Omental fat pad (tissue), 4 donors: ENCODE results near the gene ZBED6. TPM values are rescaled to one million over a fixed set of nuclear protein-coding genes. Genes with fewer than 3 reads are reported as not detected.
"Not testable (repeated sequence)": the region's sequence is repeated elsewhere in the genome, so short reads cannot be mapped to it uniquely, and the experiment has no call there.

Experiments used
- ATAC-seq: fragments of 150-250 bp; one replicate; pipeline ENCODE4 v1.9.1; 2016; ENCODE audit warnings: mild to moderate bottlenecking, moderate library complexity; ENCODE audit not compliant: low FRiP score
- DNase-seq: peaks from one replicate; pipeline ENCODE4 v3.0.0-alpha.2; 2019; ENCODE audit warnings: low spot score
- CTCF ChIP-seq, 3 donors: fragments of 450-650 bp; IDR thresholded peaks; one replicate each; pipeline ENCODE4 v1.5.1; 2016 to 2017; ENCODE audit warnings: antibody characterized with exemption in 3 of 3, mild to moderate bottlenecking in 3 of 3, moderate library complexity in 2 of 3
- total RNA-seq, 4 donors: library from RNA; depleted of rRNA; stranded (reverse); fragments of >200 nt; gene quantifications; one replicate each; pipeline ENCODE4 v1.1.0, GENCODE V29; 2016

ZBED6 gene
- total RNA-seq, 4 donors from 2014 or later: 24.9 to 32.3 (median 27.7) TPM

GRCh38 chr1:203781962-203782361, 13.5 kb upstream of the ZBED6 start:
- TF ChIP-seq CTCF (IDR thresholded peaks at IDR 0.05): no peak
- DNase-seq (no peak), ATAC-seq (no peak)

GRCh38 chr1:203789966-203790365, 5.5 kb upstream of the ZBED6 start:
- DNase-seq (no peak), ATAC-seq (no peak)
- no peak for TF ChIP-seq CTCF (IDR thresholded peaks at IDR 0.05)

- ATAC-seq (no peak), DNase-seq (no peak)
- no peak for TF ChIP-seq CTCF (IDR thresholded peaks at IDR 0.05)
These were observed 3.9 kb upstream of the ZBED6 start for GRCh38 chr1:203791498-203791897.

- no peak for TF ChIP-seq CTCF (IDR thresholded peaks at IDR 0.05)
- ATAC-seq: no peak
- DNase-seq: no peak
These were observed 2.9 kb upstream of the ZBED6 start for GRCh38 chr1:203792486-203792885.

GRCh38 chr1:203793561-203793960, 1.9 kb upstream of the ZBED6 start:
- ATAC-seq, DNase-seq: not testable (repeated sequence)

GRCh38 chr1:203794764-203795440, 521 bp upstream of the ZBED6 start:
- no peak for DNase-seq
- TF ChIP-seq CTCF (IDR thresholded peaks at IDR 0.05): no peak
- ATAC-seq: no peak

GRCh38 chr1:203796236-203796605, 798 bp downstream of the ZBED6 start:
- DNase-seq (no peak), ATAC-seq (peak; percentile 4)
- TF ChIP-seq CTCF (IDR thresholded peaks at IDR 0.05): no peak
